Astrocyte (in vitro differentiated cells and primary cell): ENCODE measurements around the gene TRERF1. TPM values are rescaled to one million over a fixed set of nuclear protein-coding genes. Genes with fewer than 3 reads are reported as not detected.
"Not testable (repeated sequence)": the region's sequence is repeated elsewhere in the genome, so short reads cannot be mapped to it uniquely, and the experiment has no call there.

Experiments
- DNase-seq: peaks from one replicate; pipeline ENCODE4 v3.0.0-alpha.2; 2010; ENCODE audit warnings: low read depth
- FAIRE-seq: peaks from 2 replicates; lab custom pipeline; 2011; peaks lifted over from hg19 to GRCh38; lab: Jason Lieb, UNC
- H2AFZ ChIP-seq: 2 replicates; pipeline ENCODE4 v1.6.0; 2012; ENCODE audit warnings: low read depth, low read length, inconsistent platforms
- H3K27ac ChIP-seq: 2 replicates; pipeline ENCODE4 v1.5.1; 2011; ENCODE audit warnings: low read depth, low read length, inconsistent platforms
- H3K27me3 ChIP-seq: 2 replicates; pipeline ENCODE4 v1.6.0; 2011; ENCODE audit warnings: low read length, inconsistent platforms; ENCODE audit not compliant: insufficient read depth
- H3K36me3 ChIP-seq: 2 replicates; pipeline ENCODE4 v1.5.1; 2011; ENCODE audit warnings: low read length, inconsistent platforms; ENCODE audit not compliant: insufficient read depth
- H3K4me1 ChIP-seq: 2 replicates; pipeline ENCODE4 v1.5.1; 2011; ENCODE audit warnings: low read length, inconsistent platforms; ENCODE audit not compliant: insufficient read depth
- H3K4me2 ChIP-seq: 2 replicates; pipeline ENCODE4 v1.6.0; 2012; ENCODE audit warnings: low read length, inconsistent platforms
- H3K4me3 ChIP-seq: 2 replicates; pipeline ENCODE4 v1.5.1; 2011; ENCODE audit warnings: low read depth, mild to moderate bottlenecking, low read length, inconsistent platforms; ENCODE audit not compliant: insufficient read depth
- H3K79me2 ChIP-seq: 2 replicates; pipeline ENCODE4 v1.6.0; 2012; ENCODE audit warnings: mild to moderate bottlenecking, low read length, inconsistent platforms; ENCODE audit not compliant: insufficient read depth
- H3K9ac ChIP-seq: 2 replicates; pipeline ENCODE4 v1.6.0; 2012; ENCODE audit warnings: mild to moderate bottlenecking, low read length, inconsistent platforms
- H3K9me3 ChIP-seq: 2 replicates; pipeline ENCODE4 v1.5.1; 2012; ENCODE audit warnings: low read depth, mild to moderate bottlenecking, low read length, inconsistent platforms; ENCODE audit not compliant: insufficient read depth
- H4K20me1 ChIP-seq: 2 replicates; pipeline ENCODE4 v1.6.0; 2012; ENCODE audit warnings: low read length, inconsistent platforms; ENCODE audit not compliant: insufficient read depth
- H3K27ac Mint-ChIP-seq: one replicate; pipeline ENCODE4 v1.8.0; 2021; ENCODE audit warnings: mild to moderate bottlenecking, mixed read lengths; ENCODE audit not compliant: unreplicated experiment
- H3K27me3 Mint-ChIP-seq: one replicate; pipeline ENCODE4 v1.8.0; 2021; ENCODE audit warnings: low read depth, mixed read lengths; ENCODE audit not compliant: unreplicated experiment
- H3K36me3 Mint-ChIP-seq: one replicate; pipeline ENCODE4 v1.8.0; 2021; ENCODE audit warnings: low read depth, mixed read lengths; ENCODE audit not compliant: unreplicated experiment
- H3K4me1 Mint-ChIP-seq: one replicate; pipeline ENCODE4 v1.8.0; 2021; ENCODE audit warnings: low read depth, mixed read lengths; ENCODE audit not compliant: unreplicated experiment
- H3K4me3 Mint-ChIP-seq: one replicate; pipeline ENCODE4 v1.8.0; 2021; ENCODE audit warnings: mild to moderate bottlenecking, moderate library complexity, mixed read lengths; ENCODE audit not compliant: unreplicated experiment
- H3K9me3 Mint-ChIP-seq: one replicate; pipeline ENCODE4 v1.8.0; 2021; ENCODE audit warnings: mild to moderate bottlenecking, mixed read lengths; ENCODE audit not compliant: unreplicated experiment
- CTCF ChIP-seq: IDR thresholded peaks from 2 replicates; pipeline ENCODE4 v1.5.1; 2011; ENCODE audit warnings: low read depth, mild to moderate bottlenecking, inconsistent platforms, low read length, moderate library complexity; ENCODE audit not compliant: insufficient read depth
- EZH2 ChIP-seq: IDR thresholded peaks from 2 replicates; pipeline ENCODE4 v1.6.1; 2012; ENCODE audit warnings: mild to moderate bottlenecking, low read length, inconsistent platforms; ENCODE audit not compliant: insufficient read depth
- total RNA-seq: library from RNA; stranded (reverse); gene quantifications from 2 replicates; pipeline ENCODE4 v1.2.1, GENCODE V29; 2021

The TRERF1 gene
- total RNA-seq, 1 donor from 2014 or later, result 8.6 TPM

DNA sequence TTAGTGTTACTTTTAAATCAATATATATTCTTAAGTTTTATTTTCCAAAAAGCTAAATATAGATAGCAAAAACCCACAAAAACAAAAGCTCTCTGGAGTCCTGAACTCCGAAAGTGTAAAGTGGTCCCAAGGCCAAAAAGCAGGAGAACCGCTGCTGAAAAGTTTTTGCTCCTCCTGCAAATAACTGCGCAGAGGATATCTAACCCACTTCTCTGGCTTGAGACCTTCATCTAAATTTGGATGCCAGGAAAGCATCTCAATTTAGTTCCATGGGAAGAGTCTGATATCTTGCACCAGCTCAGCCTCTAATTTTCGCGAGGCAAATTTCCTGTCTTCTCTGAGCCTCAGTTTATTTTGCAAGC lies 234.6 kb downstream of the TRERF1 start:
- Mint-ChIP-seq H3K4me3 (peak overlapping the region; percentile 100), H3K36me3 (no peaks in the 10 kb centered on the region), H3K4me1 (peaks cover 4% of the 10 kb centered on the region), H3K9me3 (no peaks in the 10 kb centered on the region), H3K27me3 (no peaks in the 10 kb centered on the region), H3K27ac (peak overlapping the region; percentile 99)
- H3K4me2 ChIP-seq, result peak overlapping the region; percentile 87
- H3K4me3 ChIP-seq, result peak overlapping the region; percentile 93
- H2AFZ ChIP-seq, result peak overlapping the region; percentile 59
- no peaks in the 10 kb centered on the region for H4K20me1 ChIP-seq
- FAIRE-seq, result no peak
- H3K36me3 ChIP-seq, result peaks cover 20% of the 10 kb centered on the region
- peaks cover 5% of the 10 kb centered on the region for H3K4me1 ChIP-seq
- H3K27ac ChIP-seq, result peak overlapping the region; percentile 85
- H3K79me2 ChIP-seq, result peaks cover 28% of the 10 kb centered on the region
- H3K9me3 ChIP-seq, result no peaks in the 10 kb centered on the region
- DNase-seq, result no peak
- H3K27me3 ChIP-seq, result no peaks in the 10 kb centered on the region
- peak overlapping the region; percentile 95 for H3K9ac ChIP-seq
- TF ChIP-seq CTCF, result no peak
- no peak for TF ChIP-seq EZH2

GRCh38 chr6:42216495-42216894 lies 235.2 kb downstream of the TRERF1 start:
- H3K27me3 ChIP-seq, FAIRE-seq, H3K36me3 Mint-ChIP-seq, H3K4me1 ChIP-seq, H3K27ac Mint-ChIP-seq, H3K27me3 Mint-ChIP-seq, H3K4me1 Mint-ChIP-seq, DNase-seq, H3K27ac ChIP-seq, H2AFZ ChIP-seq, H3K9me3 Mint-ChIP-seq, H3K9me3 ChIP-seq, H4K20me1 ChIP-seq: not testable (repeated sequence)
- H3K4me3 Mint-ChIP-seq, result peak overlapping the region; percentile 100
- Histone ChIP-seq H3K36me3 (peaks cover 26% of the 10 kb centered on the region), H3K4me2 (peak overlapping the region; percentile 87), H3K9ac (peak overlapping the region; percentile 95), H3K79me2 (peaks cover 32% of the 10 kb centered on the region), H3K4me3 (peak overlapping the region; percentile 93)

DNA sequence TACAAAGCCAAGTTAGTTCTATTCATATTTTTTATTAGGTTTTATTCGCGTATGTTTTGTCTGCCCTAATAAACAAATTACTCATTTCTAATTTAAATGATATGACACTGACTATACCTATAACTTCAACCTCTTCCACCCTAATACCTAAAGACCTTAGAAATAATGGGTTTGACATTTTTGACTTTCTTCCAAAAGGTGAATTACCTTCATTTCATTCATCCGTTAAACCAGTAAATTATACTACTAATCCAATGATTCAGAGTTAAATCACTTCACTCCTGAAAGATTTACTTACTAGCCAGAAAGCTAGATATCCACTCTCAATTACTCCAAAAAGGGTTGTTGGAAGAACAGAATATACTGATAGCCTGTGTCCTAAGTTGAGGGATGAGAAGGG lies 239.3 kb downstream of the TRERF1 start:
- peaks cover 4% of the 10 kb centered on the region for H3K4me1 Mint-ChIP-seq
- H3K27ac ChIP-seq, result no peak overlapping the region
- no peak overlapping the region for H2AFZ ChIP-seq

More for the DNA sequence above, 239.3 kb downstream of the TRERF1 start:
- H3K27me3 Mint-ChIP-seq, result no peaks in the 10 kb centered on the region
- no peaks in the 10 kb centered on the region for H3K27me3 ChIP-seq
- H3K4me3 ChIP-seq, result no peak overlapping the region
- no peaks in the 10 kb centered on the region for H4K20me1 ChIP-seq
- TF ChIP-seq CTCF (no peak), EZH2 (no peak)
- FAIRE-seq (no peak), DNase-seq (no peak)
- peaks cover 8% of the 10 kb centered on the region for H3K36me3 Mint-ChIP-seq
- H3K27ac Mint-ChIP-seq, result no peak overlapping the region
- H3K4me3 Mint-ChIP-seq, result no peak overlapping the region
- H3K4me2 ChIP-seq, result no peak overlapping the region
- H3K79me2 ChIP-seq, result peaks cover 31% of the 10 kb centered on the region
- H3K4me1 ChIP-seq, result peaks cover 9% of the 10 kb centered on the region
- H3K9me3 Mint-ChIP-seq, result no peaks in the 10 kb centered on the region
- no peak overlapping the region for H3K9ac ChIP-seq
- H3K36me3 ChIP-seq, result peaks cover 49% of the 10 kb centered on the region
- H3K9me3 ChIP-seq, result no peaks in the 10 kb centered on the region
